ENCODE results near the gene NEBL.

The NEBL gene

DNA sequence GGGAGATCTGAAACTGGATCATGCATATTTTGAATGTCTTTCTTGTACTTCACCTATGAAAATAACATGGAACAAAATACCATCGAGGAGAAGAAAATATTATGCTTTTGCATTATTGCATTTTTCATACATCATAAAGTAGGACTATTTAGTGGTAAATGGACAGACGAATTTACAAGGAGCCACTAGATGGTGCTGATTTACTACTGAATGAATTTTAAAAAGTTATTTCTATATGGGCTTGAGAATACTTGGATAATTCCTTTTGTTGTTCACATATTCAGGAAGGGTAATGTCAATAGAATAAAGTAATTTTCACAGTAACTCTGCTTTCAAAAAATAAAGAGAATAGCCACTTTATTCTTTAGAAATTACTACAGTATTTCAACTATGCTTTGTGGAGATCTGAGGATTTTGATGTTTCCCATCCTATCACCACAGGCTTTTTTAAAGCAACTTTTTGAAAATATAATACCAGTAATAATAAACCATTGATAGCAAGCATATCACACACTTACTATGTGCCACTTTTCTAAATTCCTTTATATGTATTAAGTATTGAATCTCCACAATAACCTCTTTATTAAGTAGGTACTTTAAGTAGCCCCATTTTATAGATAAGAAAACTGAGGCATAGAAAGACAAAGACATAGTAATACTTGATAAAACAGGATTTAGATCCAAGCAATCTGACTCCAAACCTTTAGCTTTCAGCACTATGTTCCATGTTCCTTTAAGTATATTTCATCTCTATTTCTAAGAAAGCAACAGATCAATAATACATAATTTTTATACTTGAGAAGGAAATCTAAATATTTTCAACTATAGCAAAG, 38.6 kb downstream of the NEBL start:
- Histone ChIP-seq H3K27ac (ENCODE audit: extremely low read depth, low read depth, low read length) (no peak overlapping the region), H3K4me3 (ENCODE audit: low read depth, low read length) (no peak overlapping the region), H3K36me3 (ENCODE audit: control insufficient read depth in 2 of 2, insufficient read depth in 1 of 2, low read length in 2 of 2) (no peaks in the 10 kb centered on the region; a peak in 1 of 3 replicates), H3K4me1 (ENCODE audit: control insufficient read depth, insufficient read depth, low read length) (no peaks in the 10 kb centered on the region), H3K9me3 (ENCODE audit: control insufficient read depth, insufficient read depth, low read depth, low read length) (no peaks in the 10 kb centered on the region)
- CTCF ChIA-PET = interaction anchor here (0.6 to 1.4 kb wide), 3 partner anchors 12 to 383 kb away, joined by 3 to 5 read pairs (median 3); no protein-coding TSS in a partner anchor
- POLR2A ChIA-PET = no interaction called here
- TF ChIP-seq ZNF654 (tag by site-specific recombination; IDR thresholded peaks at IDR 0.05; ENCODE audit: low read depth) (peak; percentile 88), SP7 (tag by site-specific recombination; IDR thresholded peaks at IDR 0.05) (no peak), KLF16 (tag by site-specific recombination; IDR thresholded peaks at IDR 0.05) (no peak)
- TF ChIP-seq, protein P1, sequence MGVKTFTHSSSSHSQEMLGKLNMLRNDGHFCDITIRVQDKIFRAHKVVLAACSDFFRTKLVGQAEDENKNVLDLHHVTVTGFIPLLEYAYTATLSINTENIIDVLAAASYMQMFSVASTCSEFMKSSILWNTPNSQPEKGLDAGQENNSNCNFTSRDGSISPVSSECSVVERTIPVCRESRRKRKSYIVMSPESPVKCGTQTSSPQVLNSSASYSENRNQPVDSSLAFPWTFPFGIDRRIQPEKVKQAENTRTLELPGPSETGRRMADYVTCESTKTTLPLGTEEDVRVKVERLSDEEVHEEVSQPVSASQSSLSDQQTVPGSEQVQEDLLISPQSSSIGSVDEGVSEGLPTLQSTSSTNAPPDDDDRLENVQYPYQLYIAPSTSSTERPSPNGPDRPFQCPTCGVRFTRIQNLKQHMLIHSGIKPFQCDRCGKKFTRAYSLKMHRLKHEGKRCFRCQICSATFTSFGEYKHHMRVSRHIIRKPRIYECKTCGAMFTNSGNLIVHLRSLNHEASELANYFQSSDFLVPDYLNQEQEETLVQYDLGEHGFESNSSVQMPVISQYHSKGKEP (tag by site-specific recombination; IDR thresholded peaks at IDR 0.05) = 0 out of 2 replicates have a peak, but pooled peaks have one; percentile 6
- TF ChIP-seq, protein P2, sequence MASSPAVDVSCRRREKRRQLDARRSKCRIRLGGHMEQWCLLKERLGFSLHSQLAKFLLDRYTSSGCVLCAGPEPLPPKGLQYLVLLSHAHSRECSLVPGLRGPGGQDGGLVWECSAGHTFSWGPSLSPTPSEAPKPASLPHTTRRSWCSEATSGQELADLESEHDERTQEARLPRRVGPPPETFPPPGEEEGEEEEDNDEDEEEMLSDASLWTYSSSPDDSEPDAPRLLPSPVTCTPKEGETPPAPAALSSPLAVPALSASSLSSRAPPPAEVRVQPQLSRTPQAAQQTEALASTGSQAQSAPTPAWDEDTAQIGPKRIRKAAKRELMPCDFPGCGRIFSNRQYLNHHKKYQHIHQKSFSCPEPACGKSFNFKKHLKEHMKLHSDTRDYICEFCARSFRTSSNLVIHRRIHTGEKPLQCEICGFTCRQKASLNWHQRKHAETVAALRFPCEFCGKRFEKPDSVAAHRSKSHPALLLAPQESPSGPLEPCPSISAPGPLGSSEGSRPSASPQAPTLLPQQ (tag by site-specific recombination; IDR thresholded peaks at IDR 0.05) = no peak

DNA sequence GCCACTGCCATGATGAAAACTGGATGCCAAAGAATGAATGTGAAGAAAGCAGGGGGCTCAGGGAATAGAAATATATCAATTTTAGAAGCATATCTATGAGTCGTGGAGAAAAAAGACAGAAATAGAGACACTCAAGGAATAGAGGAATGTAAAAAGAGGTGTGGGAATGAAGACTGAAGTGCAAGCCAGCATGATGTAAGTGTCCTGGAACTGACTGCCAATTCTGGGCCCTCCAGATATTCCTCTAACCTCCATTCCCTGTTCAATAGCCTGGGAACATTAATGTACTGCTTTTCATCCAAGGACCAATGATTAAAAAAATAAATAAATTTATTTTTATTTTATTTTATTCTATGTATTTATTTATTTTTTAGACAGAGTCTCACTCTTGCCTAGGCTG, 40.6 kb downstream of the NEBL start:
- Histone ChIP-seq H3K9me3 (ENCODE audit: control insufficient read depth, insufficient read depth, low read depth, low read length) (no peaks in the 10 kb centered on the region), H3K4me1 (ENCODE audit: control insufficient read depth, insufficient read depth, low read length) (no peaks in the 10 kb centered on the region), H3K36me3 (ENCODE audit: control insufficient read depth in 2 of 2, insufficient read depth in 1 of 2, low read length in 2 of 2) (no peaks in the 10 kb centered on the region; a peak in 1 of 3 replicates), H3K4me3 (ENCODE audit: low read depth, low read length) (no peak overlapping the region), H3K27ac (ENCODE audit: extremely low read depth, low read depth, low read length) (no peak overlapping the region)
- ChIA-PET CTCF (interaction anchor here (1.6 to 1.8 kb wide), 3 partner anchors 222 to 1444 kb away, joined by 5 to 12 read pairs (median 7); no protein-coding TSS in a partner anchor), POLR2A (no interaction called here)
- TF ChIP-seq ZNF350 (tag by site-specific recombination; IDR thresholded peaks at IDR 0.05) = no peak
- no peak for TF ChIP-seq ZSCAN16 (tag by site-specific recombination; IDR thresholded peaks at IDR 0.05)
- no peak for TF ChIP-seq FEZF1 (tag by site-specific recombination; IDR thresholded peaks at IDR 0.05)

DNA sequence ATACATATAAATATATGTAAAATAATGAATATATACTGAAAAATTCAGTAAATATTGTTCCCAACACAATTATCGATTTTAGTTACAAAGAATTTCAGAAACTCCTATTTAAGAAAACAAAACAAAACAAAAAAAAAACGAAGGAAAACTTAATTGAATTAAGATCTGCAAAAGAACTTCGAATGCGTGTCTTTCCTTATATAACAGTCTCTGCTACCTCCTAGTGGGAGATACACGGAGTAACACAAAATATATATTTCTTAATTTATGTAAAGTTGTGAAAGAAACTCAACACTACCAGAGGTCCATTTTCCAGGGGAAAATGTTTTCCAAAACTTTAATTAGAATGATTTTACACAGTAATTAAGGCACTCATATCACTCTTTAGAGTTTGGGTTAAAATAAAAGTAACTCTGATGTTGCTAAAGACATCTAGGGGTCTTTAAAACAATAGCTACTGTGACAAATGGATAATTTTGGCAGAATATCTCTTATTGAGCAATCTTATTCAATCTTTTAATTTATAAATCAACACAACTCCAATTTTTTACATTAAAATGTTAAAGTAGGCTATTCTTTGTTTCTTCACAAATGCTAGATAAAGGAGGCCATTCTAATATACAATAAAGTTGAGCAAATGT, 41.6 kb downstream of the NEBL start:
- no peaks in the 10 kb centered on the region; a peak in 1 of 3 replicates for H3K36me3 ChIP-seq (ENCODE audit: control insufficient read depth in 2 of 2, insufficient read depth in 1 of 2, low read length in 2 of 2)
- no peaks in the 10 kb centered on the region for H3K4me1 ChIP-seq (ENCODE audit: control insufficient read depth, insufficient read depth, low read length)
- CTCF ChIA-PET = interaction anchor here (0.6 to 1.6 kb wide), 11 partner anchors 20 to 1443 kb away, joined by 3 to 7 read pairs (median 3); no protein-coding TSS in a partner anchor
- no peak overlapping the region for H3K4me3 ChIP-seq (ENCODE audit: low read depth, low read length)
- TF ChIP-seq SCRT2 (tag by site-specific recombination; IDR thresholded peaks at IDR 0.05) (no peak), ZNF654 (tag by site-specific recombination; IDR thresholded peaks at IDR 0.05; ENCODE audit: low read depth) (peak; percentile 62)
- POLR2A ChIA-PET = no interaction called here
- no peaks in the 10 kb centered on the region for H3K9me3 ChIP-seq (ENCODE audit: control insufficient read depth, insufficient read depth, low read depth, low read length)
- H3K27ac ChIP-seq (ENCODE audit: extremely low read depth, low read depth, low read length) = no peak overlapping the region

DNA sequence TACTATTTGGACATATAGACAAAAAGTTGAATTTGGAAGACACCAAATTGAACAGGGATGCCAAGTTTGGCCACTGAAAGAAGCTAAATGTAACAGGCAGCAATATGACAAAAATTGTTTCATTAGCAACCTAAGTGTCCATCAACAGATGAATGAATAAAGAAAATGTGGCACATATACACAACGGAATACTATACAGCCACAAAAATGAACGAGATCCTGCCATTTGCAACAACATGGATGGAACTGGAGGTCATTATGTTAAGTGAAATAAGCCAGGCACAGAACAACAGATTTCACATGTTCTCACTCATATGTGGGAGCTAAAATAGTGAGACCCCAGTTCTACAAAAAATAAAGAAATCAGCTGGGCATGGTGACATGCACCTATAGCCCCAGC, 43.8 kb downstream of the NEBL start:
- Histone ChIP-seq H3K27ac (ENCODE audit: extremely low read depth, low read depth, low read length) (no peak overlapping the region), H3K4me3 (ENCODE audit: low read depth, low read length) (no peak overlapping the region), H3K4me1 (ENCODE audit: control insufficient read depth, insufficient read depth, low read length) (no peaks in the 10 kb centered on the region), H3K36me3 (ENCODE audit: control insufficient read depth in 2 of 2, insufficient read depth in 1 of 2, low read length in 2 of 2) (peaks cover 0 to 4% of the 10 kb centered on the region in 2 experiments; a peak in 2 of 3 replicates), H3K9me3 (ENCODE audit: control insufficient read depth, insufficient read depth, low read depth, low read length) (no peaks in the 10 kb centered on the region; the same call in 1 of the 2 replicates)
- ChIA-PET POLR2A (no interaction called here), CTCF (interaction anchor here (0.5 kb wide), 1 partner anchor 574 kb away, joined by 4 read pairs; no protein-coding TSS in a partner anchor)
- no peak for TF ChIP-seq GLI2 (tag by site-specific recombination; IDR thresholded peaks at IDR 0.05; ENCODE audit: borderline replicate concordance, low read depth)
- peak; percentile 60; the same call in 1 of the 2 replicates for TF ChIP-seq ZNF146 (tag by site-specific recombination; IDR thresholded peaks at IDR 0.05)

Measured in HEK293 (cell line).